Cardiac muscle cell (in vitro differentiated cells and primary cell): ENCODE results near the gene CAVIN3. TPM values are rescaled to one million over a fixed set of nuclear protein-coding genes. Genes with fewer than 3 reads are reported as not detected.

Experiments
- DNase-seq, 2 donors: peaks; one replicate each; pipeline versions ENCODE4 v3.0.0 to v3.0.0-alpha.2; 2010 to 2017; ENCODE audit warnings: low read depth in 1 of 2, low spot score in 1 of 2
- H3K27ac ChIP-seq: fragments of 200-600 bp; sonication (generic); 2 replicates; pipeline ENCODE4 v1.5.1; 2016
- H3K27me3 ChIP-seq: fragments of 200-600 bp; sonication (generic); 2 replicates; pipeline ENCODE4 v1.6.0; 2016; ENCODE audit warnings: control low read depth
- H3K36me3 ChIP-seq: fragments of 200-600 bp; sonication (generic); 2 replicates; pipeline ENCODE4 v1.5.1; 2016; ENCODE audit warnings: control low read depth
- H3K4me1 ChIP-seq: fragments of 200-600 bp; sonication (generic); 2 replicates; pipeline ENCODE4 v1.8.1; 2017; ENCODE audit warnings: low read depth, mild to moderate bottlenecking, mixed run types
- H3K4me3 ChIP-seq: fragments of 200-600 bp; sonication (generic); 2 replicates; pipeline ENCODE4 v1.5.1; 2016; ENCODE audit warnings: mild to moderate bottlenecking
- H3K9me3 ChIP-seq: fragments of 200-600 bp; sonication (generic); 2 replicates; pipeline ENCODE4 v1.5.1; 2017; ENCODE audit warnings: low read depth, mild to moderate bottlenecking, control low read depth
- CTCF ChIP-seq: IDR thresholded peaks from 2 replicates; pipeline ENCODE4 v1.5.1; 2012; ENCODE audit warnings: low read depth, mild to moderate bottlenecking, low read length
- polyA plus RNA-seq: library from polyadenylated mRNA; unstranded; fragments of >200 nt; fragmentation: Nextera tagmentation; extraction: Ambion mirVana; gene quantifications from 2 replicates; pipeline ENCODE4 v1.2.1, GENCODE V29; 2016
- total RNA-seq: library from RNA; depleted of rRNA; stranded (reverse); fragments of >200 nt; gene quantifications from 2 replicates; pipeline ENCODE4 v1.2.3, GENCODE V29; 2016

CAVIN3 gene
- total RNA-seq (54.5 and 71.8 TPM in 2 replicates), polyA plus RNA-seq (57.4 and 76.1 TPM in 2 replicates)

GRCh38 chr11:6320411-6321155 lies at the start of gene CAVIN3:
TSS of gene CAVIN3 (minus strand) at chr11:6320501. CDS start at chr11:6320476, 25 bp downstream.
- peak; percentile 59 to 89 for DNase-seq
- Histone ChIP-seq H3K27me3 (no peaks in the 10 kb centered on the region), H3K4me3 (peak within 1 kb of the TSS; percentile 21), H3K36me3 (no peaks in the 10 kb centered on the region), H3K27ac (peak within 1 kb of the TSS; percentile 99), H3K9me3 (no peaks in the 10 kb centered on the region), H3K4me1 (peaks cover 24% of the 10 kb centered on the region)
- TF ChIP-seq CTCF = no peak

GRCh38 chr11:6365659-6366058 lies 45.4 kb upstream of the CAVIN3 start:
- no peak overlapping the region for H3K27ac ChIP-seq
- no peak for TF ChIP-seq CTCF
- DNase-seq = no peak

GRCh38 chr11:6362873-6363678 lies 42.8 kb upstream of the CAVIN3 start:
- no peaks in the 10 kb centered on the region for H3K9me3 ChIP-seq
- peaks cover 5% of the 10 kb centered on the region for H3K4me1 ChIP-seq
- no peaks in the 10 kb centered on the region for H3K27me3 ChIP-seq
- H3K4me3 ChIP-seq = no peak overlapping the region
- no peaks in the 10 kb centered on the region for H3K36me3 ChIP-seq
- peak; percentile 86 to 88 for DNase-seq
- TF ChIP-seq CTCF = peak; percentile 97
- peak overlapping the region; percentile 82 for H3K27ac ChIP-seq

More at GRCh38 chr11:6365659-6366058, 45.4 kb upstream of the CAVIN3 start:
- no peaks in the 10 kb centered on the region for H3K36me3 ChIP-seq
- peaks cover 5% of the 10 kb centered on the region for H3K4me1 ChIP-seq
- H3K9me3 ChIP-seq = no peaks in the 10 kb centered on the region
- H3K27me3 ChIP-seq = no peaks in the 10 kb centered on the region
- no peak overlapping the region for H3K4me3 ChIP-seq

GRCh38 chr11:6362185-6362872 lies 42.0 kb upstream of the CAVIN3 start:
- peak overlapping the region; percentile 82 for H3K27ac ChIP-seq
- no peak overlapping the region for H3K4me3 ChIP-seq

More at GRCh38 chr11:6362185-6362872, 42.0 kb upstream of the CAVIN3 start:
- Histone ChIP-seq H3K4me1 (peaks cover 5% of the 10 kb centered on the region), H3K27me3 (no peaks in the 10 kb centered on the region), H3K36me3 (no peaks in the 10 kb centered on the region), H3K9me3 (no peaks in the 10 kb centered on the region)
- peak in 1 of 2 donors; percentile 63 for DNase-seq
- TF ChIP-seq CTCF = no peak
